Loucy (cell line): ENCODE results near the gene EBPL.

Experiments
- H2AFZ ChIP-seq: fragments of 200-600 bp; sonication (generic); 2 replicates; pipeline ENCODE4 v1.6.0; 2016; ENCODE audit warnings: antibody characterized with exemption, mild to moderate bottlenecking, low read length, moderate library complexity
- H3F3A ChIP-seq: fragments of 200-600 bp; 2 replicates; pipeline ENCODE4 v1.6.0; 2016; ENCODE audit warnings: antibody characterized with exemption, low read depth, mild to moderate bottlenecking
- H3K27me3 ChIP-seq: fragments of 200-600 bp; sonication (generic); 2 replicates; pipeline ENCODE4 v1.6.1; 2014; ENCODE audit warnings: low read length, mild to moderate bottlenecking; ENCODE audit not compliant: insufficient read depth, poor library complexity, severe bottlenecking
- H3K36me3 ChIP-seq: fragments of 200-600 bp; sonication (generic); 2 replicates; pipeline ENCODE4 v1.6.1; 2016; ENCODE audit warnings: low read length; ENCODE audit not compliant: insufficient read depth
- H3K4me1 ChIP-seq: fragments of 200-600 bp; sonication (generic); 2 replicates; pipeline ENCODE4 v1.5.1; 2014; ENCODE audit warnings: low read length, mild to moderate bottlenecking; ENCODE audit not compliant: insufficient read depth, poor library complexity, severe bottlenecking
- H3K4me2 ChIP-seq: fragments of 200-600 bp; sonication (generic); 2 replicates; pipeline ENCODE4 v1.6.0; 2014; ENCODE audit warnings: antibody characterized with exemption, low read length, low read depth, mild to moderate bottlenecking; ENCODE audit not compliant: poor library complexity, severe bottlenecking
- H3K4me3 ChIP-seq: fragments of 200-600 bp; sonication (generic); 2 replicates; pipeline ENCODE4 v1.5.1; 2014; ENCODE audit warnings: low read length, mild to moderate bottlenecking, mixed read lengths; ENCODE audit not compliant: poor library complexity, severe bottlenecking
- H3K79me2 ChIP-seq: fragments of 200-600 bp; sonication (generic); 2 replicates; pipeline ENCODE4 v1.6.1; 2014; ENCODE audit warnings: low read length; ENCODE audit not compliant: insufficient read depth
- H3K9ac ChIP-seq: fragments of 200-600 bp; sonication (generic); 2 replicates; pipeline ENCODE4 v1.6.0; 2014; ENCODE audit warnings: mild to moderate bottlenecking, low read depth, low read length, moderate library complexity; ENCODE audit not compliant: poor library complexity, severe bottlenecking
- H3K9me2 ChIP-seq: fragments of 200-600 bp; sonication (generic); replicated peaks from 2 replicates; pipeline ENCODE4 v1.6.1; 2016; ENCODE audit warnings: low read depth, low read length, mixed read lengths
- H3K9me3 ChIP-seq: fragments of 200-600 bp; sonication (generic); 2 replicates; pipeline ENCODE4 v1.6.1; 2014; ENCODE audit warnings: mild to moderate bottlenecking, antibody characterized with exemption, low read length, low read depth; ENCODE audit not compliant: insufficient read depth
- H4K20me1 ChIP-seq: fragments of 200-600 bp; sonication (generic); 2 replicates; pipeline ENCODE4 v1.6.0; 2014; ENCODE audit warnings: antibody characterized with exemption, low read length, mild to moderate bottlenecking; ENCODE audit not compliant: insufficient read depth, poor library complexity, severe bottlenecking
- EZH2phosphoT487 ChIP-seq: fragments of 200-600 bp; IDR thresholded peaks from 2 replicates; pipeline ENCODE4 v1.6.1; 2018; ENCODE audit warnings: antibody characterized with exemption, mild to moderate bottlenecking, moderate library complexity, borderline replicate concordance
- TF ChIP-seq, protein P1 (sequence below): fragments of 200-600 bp; sonication (generic); conservative IDR thresholded peaks from 2 replicates; pipeline ENCODE4 v1.5.1; 2014; ENCODE audit warnings: mild to moderate bottlenecking, antibody characterized with exemption, low read length

The EBPL gene

DNA sequence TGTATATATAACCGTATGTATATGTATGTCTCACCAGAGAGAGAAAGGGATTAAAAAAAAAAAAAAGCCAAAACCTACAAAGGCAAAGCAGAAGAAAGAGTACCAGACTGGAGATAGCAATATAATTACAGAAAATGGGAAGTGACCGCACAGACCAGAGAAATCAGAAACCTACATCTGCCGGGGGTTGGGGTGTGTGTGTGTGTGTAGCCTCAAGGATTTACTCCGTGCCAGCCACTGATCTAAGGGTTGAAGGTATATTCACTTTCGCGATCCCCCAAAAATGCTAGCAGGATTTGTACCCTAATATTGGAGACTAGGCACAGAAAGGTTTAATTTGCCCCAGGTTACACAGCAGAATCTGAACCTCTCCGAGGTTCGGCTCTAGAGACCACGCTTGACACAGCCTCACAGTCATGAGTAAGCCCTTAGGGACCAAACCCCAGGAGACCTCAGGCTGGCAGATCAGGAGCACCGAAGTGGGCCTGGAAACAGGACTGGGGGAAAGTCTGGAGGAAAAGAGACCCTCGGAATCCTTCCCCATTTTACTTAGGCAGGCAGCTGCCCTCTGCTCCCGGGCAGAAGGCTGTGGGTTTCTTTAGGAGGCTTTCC, 48.1 kb downstream of the EBPL start:
- H3K36me3 ChIP-seq = no peaks in the 10 kb centered on the region
- no peaks in the 10 kb centered on the region for H3K9me2 ChIP-seq
- no peak for TF ChIP-seq EZH2phosphoT487
- TF ChIP-seq, protein P1, sequence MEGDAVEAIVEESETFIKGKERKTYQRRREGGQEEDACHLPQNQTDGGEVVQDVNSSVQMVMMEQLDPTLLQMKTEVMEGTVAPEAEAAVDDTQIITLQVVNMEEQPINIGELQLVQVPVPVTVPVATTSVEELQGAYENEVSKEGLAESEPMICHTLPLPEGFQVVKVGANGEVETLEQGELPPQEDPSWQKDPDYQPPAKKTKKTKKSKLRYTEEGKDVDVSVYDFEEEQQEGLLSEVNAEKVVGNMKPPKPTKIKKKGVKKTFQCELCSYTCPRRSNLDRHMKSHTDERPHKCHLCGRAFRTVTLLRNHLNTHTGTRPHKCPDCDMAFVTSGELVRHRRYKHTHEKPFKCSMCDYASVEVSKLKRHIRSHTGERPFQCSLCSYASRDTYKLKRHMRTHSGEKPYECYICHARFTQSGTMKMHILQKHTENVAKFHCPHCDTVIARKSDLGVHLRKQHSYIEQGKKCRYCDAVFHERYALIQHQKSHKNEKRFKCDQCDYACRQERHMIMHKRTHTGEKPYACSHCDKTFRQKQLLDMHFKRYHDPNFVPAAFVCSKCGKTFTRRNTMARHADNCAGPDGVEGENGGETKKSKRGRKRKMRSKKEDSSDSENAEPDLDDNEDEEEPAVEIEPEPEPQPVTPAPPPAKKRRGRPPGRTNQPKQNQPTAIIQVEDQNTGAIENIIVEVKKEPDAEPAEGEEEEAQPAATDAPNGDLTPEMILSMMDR = no peak
- H2AFZ ChIP-seq = no peak overlapping the region
- no peaks in the 10 kb centered on the region for H4K20me1 ChIP-seq
- H3K4me3 ChIP-seq = no peak overlapping the region
- H3K9me3 ChIP-seq = no peaks in the 10 kb centered on the region
- no peaks in the 10 kb centered on the region for H3F3A ChIP-seq
- H3K27me3 ChIP-seq = no peaks in the 10 kb centered on the region
- H3K4me1 ChIP-seq = no peaks in the 10 kb centered on the region
- no peaks in the 10 kb centered on the region for H3K79me2 ChIP-seq
- H3K4me2 ChIP-seq = no peak overlapping the region
- no peak overlapping the region for H3K9ac ChIP-seq

DNA sequence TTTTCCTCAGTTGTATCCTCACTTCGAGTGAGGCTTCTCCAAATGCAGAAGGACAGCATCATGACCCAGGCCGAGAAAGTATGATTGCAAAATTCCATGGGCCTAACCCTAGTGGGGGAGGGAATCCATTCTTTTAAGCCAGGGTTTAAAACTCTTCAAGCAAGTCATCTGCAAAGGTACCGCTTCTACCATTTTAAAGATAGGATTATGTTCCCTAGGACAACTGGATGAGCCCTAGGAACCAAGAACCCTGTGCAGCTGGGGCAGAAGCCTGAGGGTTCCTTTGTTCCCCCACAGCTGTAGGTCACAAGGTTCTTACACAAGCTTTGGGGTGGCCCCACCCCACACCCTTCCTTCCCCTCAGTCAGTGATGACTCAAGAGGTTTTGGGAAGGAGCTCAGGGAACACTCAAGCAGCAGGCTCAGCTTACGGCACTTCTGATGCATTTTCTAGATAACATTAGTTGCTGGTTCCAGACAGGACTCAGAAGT, 49.4 kb downstream of the EBPL start:
- H3K9me2 ChIP-seq = no peaks in the 10 kb centered on the region

DNA sequence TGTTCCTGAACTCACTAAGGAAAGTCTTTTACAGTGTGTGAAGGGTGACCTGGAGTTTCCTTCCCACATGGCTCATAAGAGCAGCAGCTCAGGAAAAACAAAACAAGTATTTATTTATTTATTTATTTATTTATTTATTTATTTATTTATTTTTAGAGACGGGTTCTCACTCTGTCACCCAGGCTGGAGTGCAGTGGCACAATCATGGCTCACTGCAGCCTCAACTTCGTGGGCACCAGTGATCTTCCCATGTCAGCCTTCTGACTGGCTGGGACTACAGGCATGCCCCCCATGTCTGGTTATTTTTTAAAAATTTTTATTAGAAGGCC, 52.6 kb downstream of the EBPL start:
- no peaks in the 10 kb centered on the region for H4K20me1 ChIP-seq
- no peaks in the 10 kb centered on the region for H3K36me3 ChIP-seq
- no peaks in the 10 kb centered on the region for H3F3A ChIP-seq
- H3K9me3 ChIP-seq = no peaks in the 10 kb centered on the region
- H3K4me3 ChIP-seq = no peak overlapping the region
- H2AFZ ChIP-seq = no peak overlapping the region
- no peaks in the 10 kb centered on the region for H3K27me3 ChIP-seq
- H3K4me1 ChIP-seq = no peaks in the 10 kb centered on the region
- H3K79me2 ChIP-seq = no peaks in the 10 kb centered on the region
- H3K4me2 ChIP-seq = no peak overlapping the region
- TF ChIP-seq, protein P1 = no peak
- TF ChIP-seq EZH2phosphoT487 = no peak
- H3K9ac ChIP-seq = no peak overlapping the region
- H3K9me2 ChIP-seq = no peaks in the 10 kb centered on the region

More for the DNA sequence above, 49.4 kb downstream of the EBPL start:
- H3K27me3 ChIP-seq = no peaks in the 10 kb centered on the region
- H3K9me3 ChIP-seq = no peaks in the 10 kb centered on the region
- no peaks in the 10 kb centered on the region for H3K36me3 ChIP-seq
- H4K20me1 ChIP-seq = no peaks in the 10 kb centered on the region
- H3K4me2 ChIP-seq = no peak overlapping the region
- no peak overlapping the region for H2AFZ ChIP-seq
- H3K4me3 ChIP-seq = no peak overlapping the region
- TF ChIP-seq, protein P1 = no peak
- TF ChIP-seq EZH2phosphoT487 = no peak
- H3K79me2 ChIP-seq = no peaks in the 10 kb centered on the region
- no peaks in the 10 kb centered on the region for H3F3A ChIP-seq
- no peaks in the 10 kb centered on the region for H3K4me1 ChIP-seq
- no peak overlapping the region for H3K9ac ChIP-seq
